Measurements from ENCODE around the gene ALDH18A1.

ALDH18A1 gene

DNA sequence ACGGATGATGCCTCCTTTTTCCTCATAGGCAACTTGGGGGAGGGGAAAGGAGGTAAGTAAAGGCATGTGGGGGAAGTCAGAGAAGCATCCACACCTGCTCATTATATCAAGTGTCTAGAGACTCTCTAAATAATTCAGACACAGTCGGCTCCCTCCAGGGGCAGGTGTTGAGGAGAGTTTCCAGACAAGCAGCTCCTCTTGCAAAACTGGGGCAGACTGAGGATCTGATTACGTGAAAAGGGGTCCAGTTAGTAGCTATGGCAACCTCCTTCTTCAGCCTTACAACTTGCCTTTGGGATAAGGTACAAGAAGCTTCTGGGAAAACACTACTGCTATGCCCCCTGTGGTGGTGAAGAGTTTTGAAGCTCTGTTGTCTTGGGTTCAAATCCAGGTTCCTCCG is 56.4 kb downstream of the ALDH18A1 start:
- no peak for DNase-seq (ENCODE audit: low read depth in 2 of 2)
- TF ChIP-seq, protein P1, sequence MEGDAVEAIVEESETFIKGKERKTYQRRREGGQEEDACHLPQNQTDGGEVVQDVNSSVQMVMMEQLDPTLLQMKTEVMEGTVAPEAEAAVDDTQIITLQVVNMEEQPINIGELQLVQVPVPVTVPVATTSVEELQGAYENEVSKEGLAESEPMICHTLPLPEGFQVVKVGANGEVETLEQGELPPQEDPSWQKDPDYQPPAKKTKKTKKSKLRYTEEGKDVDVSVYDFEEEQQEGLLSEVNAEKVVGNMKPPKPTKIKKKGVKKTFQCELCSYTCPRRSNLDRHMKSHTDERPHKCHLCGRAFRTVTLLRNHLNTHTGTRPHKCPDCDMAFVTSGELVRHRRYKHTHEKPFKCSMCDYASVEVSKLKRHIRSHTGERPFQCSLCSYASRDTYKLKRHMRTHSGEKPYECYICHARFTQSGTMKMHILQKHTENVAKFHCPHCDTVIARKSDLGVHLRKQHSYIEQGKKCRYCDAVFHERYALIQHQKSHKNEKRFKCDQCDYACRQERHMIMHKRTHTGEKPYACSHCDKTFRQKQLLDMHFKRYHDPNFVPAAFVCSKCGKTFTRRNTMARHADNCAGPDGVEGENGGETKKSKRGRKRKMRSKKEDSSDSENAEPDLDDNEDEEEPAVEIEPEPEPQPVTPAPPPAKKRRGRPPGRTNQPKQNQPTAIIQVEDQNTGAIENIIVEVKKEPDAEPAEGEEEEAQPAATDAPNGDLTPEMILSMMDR (IDR thresholded peaks at IDR 0.05; ENCODE audit: low read depth, low read length): no peak
- no peak overlapping the region for H3K4me3 ChIP-seq (replicated peaks in 1 of 2; ENCODE audit: low read depth in 2 of 2, low read length in 2 of 2)

DNA sequence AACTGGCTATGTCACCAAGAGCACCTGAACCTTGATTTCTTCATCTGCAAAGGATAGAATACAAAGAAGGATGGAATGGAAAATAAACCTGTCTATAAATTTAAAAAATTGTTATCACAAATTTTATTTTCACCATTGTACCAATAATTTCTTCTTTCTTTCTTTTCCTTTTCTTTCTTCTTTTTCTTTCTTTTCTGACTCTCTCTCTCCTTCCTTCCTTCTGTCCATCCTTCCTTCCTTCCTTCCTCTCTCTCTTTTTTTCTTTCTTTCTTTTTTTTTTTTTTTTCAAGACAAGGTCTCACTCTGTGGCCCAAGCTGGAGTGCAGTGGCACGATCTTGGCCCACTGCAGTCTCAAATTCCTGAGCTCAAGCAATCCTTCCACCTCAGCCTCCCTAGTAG is 58.7 kb downstream of the ALDH18A1 start:
- H3K4me3 ChIP-seq (replicated peaks in 1 of 2; ENCODE audit: low read depth in 2 of 2, low read length in 2 of 2): no peak overlapping the region
- TF ChIP-seq, protein P1 (IDR thresholded peaks at IDR 0.05; ENCODE audit: low read depth, low read length): no peak
- no peak for DNase-seq (ENCODE audit: low read depth in 2 of 2)

DNA sequence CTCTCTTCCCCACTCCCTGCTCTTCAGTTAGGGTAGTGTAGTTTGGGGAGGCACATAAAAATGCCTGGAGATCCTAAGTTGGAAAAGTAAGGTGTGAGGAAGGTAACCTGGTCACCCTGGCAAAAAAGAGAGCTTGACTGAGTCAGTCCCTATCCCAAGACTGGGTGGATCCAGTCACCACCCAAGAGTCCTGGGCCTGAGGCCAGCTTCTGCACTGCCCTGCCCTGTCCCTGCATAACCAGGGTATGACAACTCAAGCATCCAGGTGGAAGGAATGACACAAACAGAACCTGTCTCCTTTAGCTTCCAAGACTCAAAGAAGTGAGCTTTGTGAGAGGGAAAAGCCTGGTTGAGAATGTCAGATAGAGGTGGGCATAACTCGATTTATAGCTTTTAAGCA is 68.5 kb downstream of the ALDH18A1 start:
- H3K4me3 ChIP-seq (replicated peaks in 1 of 2; ENCODE audit: low read depth in 2 of 2, low read length in 2 of 2): no peak overlapping the region
- DNase-seq (ENCODE audit: low read depth in 2 of 2): no peak
- TF ChIP-seq, protein P1 (IDR thresholded peaks at IDR 0.05; ENCODE audit: low read depth, low read length): no peak

DNA sequence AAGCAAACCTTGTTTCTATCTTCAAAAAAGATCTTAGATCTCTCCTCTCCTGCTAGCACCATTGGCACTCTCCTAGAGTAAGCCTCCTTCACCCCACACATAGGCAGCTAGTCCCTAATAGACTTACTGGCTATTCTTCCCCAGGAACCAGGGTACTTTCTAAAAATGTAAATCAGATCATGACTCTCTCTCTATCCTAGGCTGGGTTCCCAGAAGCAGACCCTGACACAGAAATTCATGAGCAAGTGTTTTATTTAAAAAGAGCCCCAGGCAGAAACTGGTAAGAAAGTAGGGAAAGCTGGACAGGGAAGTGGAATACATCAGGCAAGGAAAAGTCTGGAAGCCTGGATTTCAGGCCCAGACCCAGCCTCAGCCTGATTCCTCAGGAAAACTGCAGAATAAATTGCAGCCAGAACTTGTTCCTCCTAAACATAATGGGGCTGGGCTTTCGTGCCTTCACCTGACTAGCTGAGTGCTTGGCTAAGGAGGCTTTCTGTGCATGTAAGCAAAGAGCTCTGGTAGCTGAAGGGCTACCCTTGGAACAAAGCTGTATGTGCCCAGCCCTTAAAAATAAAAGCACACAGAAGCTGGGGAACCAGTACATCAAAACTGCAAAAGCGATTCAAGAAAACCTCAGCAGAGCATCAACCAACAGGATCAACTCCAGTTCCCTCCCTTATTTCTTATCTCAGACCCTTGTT is 76.5 kb downstream of the ALDH18A1 start:
- H3K4me3 ChIP-seq (replicated peaks in 1 of 2; ENCODE audit: low read depth in 2 of 2, low read length in 2 of 2): no peak overlapping the region
- DNase-seq (ENCODE audit: low read depth in 2 of 2): no peak
- TF ChIP-seq, protein P1 (IDR thresholded peaks at IDR 0.05; ENCODE audit: low read depth, low read length): no peak

DNA sequence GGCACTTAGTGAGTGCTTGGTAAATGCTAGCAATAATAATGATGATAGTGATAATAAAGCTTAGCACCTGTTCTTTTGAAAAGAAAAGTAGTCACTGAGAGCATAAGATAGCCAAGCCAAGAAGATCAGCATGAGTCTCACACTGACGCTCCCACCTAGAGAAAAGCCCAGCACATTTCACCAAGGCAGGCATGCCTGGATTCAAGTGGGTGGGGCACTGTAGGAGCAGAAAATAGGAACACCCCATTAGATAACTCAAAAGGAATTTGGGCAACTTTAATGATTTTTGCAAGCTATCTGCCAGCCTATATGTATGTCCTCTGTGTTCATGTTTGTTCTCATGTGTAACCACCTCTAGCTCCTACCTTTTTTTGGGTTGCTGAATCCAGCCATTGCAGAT is 77.2 kb downstream of the ALDH18A1 start:
- H3K4me3 ChIP-seq (replicated peaks in 1 of 2; ENCODE audit: low read depth in 2 of 2, low read length in 2 of 2): no peak overlapping the region
- DNase-seq (ENCODE audit: low read depth in 2 of 2): no peak
- TF ChIP-seq, protein P1 (IDR thresholded peaks at IDR 0.05; ENCODE audit: low read depth, low read length): no peak

DNA sequence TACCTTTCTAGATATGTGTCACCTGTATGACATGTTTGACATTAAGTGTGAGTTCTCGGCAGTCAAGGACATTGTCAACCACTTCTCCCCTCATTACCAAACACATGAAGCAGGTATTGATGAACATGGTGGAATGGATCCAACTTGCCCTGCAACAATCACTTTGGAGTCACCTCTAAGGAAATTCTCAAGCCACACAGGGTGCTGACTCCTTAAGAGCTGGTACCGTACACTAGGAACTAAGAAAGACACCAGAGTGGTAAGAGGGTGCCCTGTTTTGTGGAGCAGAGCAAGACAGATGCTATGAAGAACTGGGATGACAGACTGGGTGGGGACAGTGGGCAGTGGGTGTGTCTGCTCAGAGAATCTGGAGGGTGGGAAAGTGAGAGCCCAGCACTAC is 77.9 kb downstream of the ALDH18A1 start:
- H3K4me3 ChIP-seq (replicated peaks in 1 of 2; ENCODE audit: low read depth in 2 of 2, low read length in 2 of 2): no peak overlapping the region
- no peak for DNase-seq (ENCODE audit: low read depth in 2 of 2)
- TF ChIP-seq, protein P1 (IDR thresholded peaks at IDR 0.05; ENCODE audit: low read depth, low read length): no peak

Data from cardiac fibroblast (primary cell).